Tibial nerve (tissue), 4 donors: ENCODE data around the gene RNASE12. TPM values are rescaled to one million over a fixed set of nuclear protein-coding genes. Genes with fewer than 3 reads are reported as not detected.

Source experiments
- DNase-seq, 2 donors: peaks; one replicate each; pipeline ENCODE4 v3.0.0-alpha.2; 2019; ENCODE audit warnings: low spot score in 2 of 2
- H3K27ac ChIP-seq, 4 donors: fragments of 200-600 bp; sonication (generic) in 3 of 4; one replicate each; pipeline ENCODE4 v1.5.1; 2017 to 2019; ENCODE audit warnings: mild to moderate bottlenecking in 1 of 4
- H3K27me3 ChIP-seq, 2 donors: fragments of 200-600 bp; sonication (generic) in 1 of 2; one replicate each; pipeline versions ENCODE4 v1.5.1 to v1.6.0; 2017 to 2019
- H3K36me3 ChIP-seq, 3 donors: fragments of 200-600 bp; sonication (generic); one replicate each; pipeline ENCODE4 v1.5.1; 2018 to 2019
- H3K4me1 ChIP-seq, 4 donors: fragments of 200-600 bp; sonication (generic) in 3 of 4; one replicate each; pipeline ENCODE4 v1.5.1; 2017 to 2019
- H3K4me3 ChIP-seq, 4 donors: fragments of 200-600 bp; sonication (generic) in 3 of 4; one replicate each; pipeline ENCODE4 v1.5.1; 2017 to 2019; ENCODE audit warnings: mild to moderate bottlenecking in 1 of 4, moderate library complexity in 1 of 4
- H3K9me3 ChIP-seq, 4 donors: fragments of 200-600 bp; sonication (generic) in 3 of 4; one replicate each; pipeline ENCODE4 v1.5.1; 2017 to 2019
- CTCF ChIP-seq, 5 experiments: fragments of 200-600 bp in 3 of 5; fragments of 450-650 bp in 2 of 5; sonication (generic) in 3 of 5; IDR thresholded peaks; one replicate each; pipeline ENCODE4 v1.5.1; 2016 to 2019; ENCODE audit warnings: antibody characterized with exemption in 5 of 5, mild to moderate bottlenecking in 3 of 5, moderate library complexity in 2 of 5
- EP300 ChIP-seq, 2 donors: sonication (generic); formaldehyde crosslinking; IDR thresholded peaks; one replicate each; pipeline ENCODE4 v1.6.1; 2017; ENCODE audit warnings: antibody characterized with exemption in 2 of 2, mild to moderate bottlenecking in 1 of 2
- POLR2A ChIP-seq, 2 donors: fragments of 450-650 bp; IDR thresholded peaks; one replicate each; pipeline ENCODE4 v1.6.1; 2017; ENCODE audit warnings: antibody characterized with exemption in 2 of 2, mild to moderate bottlenecking in 2 of 2, moderate library complexity in 2 of 2
- WGBS, 2 donors: methylation state at CpG; one replicate each; pipeline ENCODE4 v1.1.5; 2018; 5-methylcytosine and 5-hydroxymethylcytosine counted together
- total RNA-seq, 4 donors: library from RNA; depleted of rRNA; stranded (reverse); fragments of >200 nt; gene quantifications; one replicate each; pipeline ENCODE4 v1.1.0, GENCODE V29; 2016

The RNASE12 gene
- total RNA-seq, 4 donors from 2014 or later, result not detected

- no peak for TF ChIP-seq POLR2A (IDR thresholded peaks at IDR 0.05)
- TF ChIP-seq EP300 (IDR thresholded peaks at IDR 0.05), result no peak
- no peak for TF ChIP-seq CTCF (IDR thresholded peaks at IDR 0.05)
- peak overlapping the region; percentile 14 to 50 (median 31) for H3K4me3 ChIP-seq
- WGBS, 2 donors, result 1 to 2% methylated on average over 19 of the region's 19 CpGs
- DNase-seq, result peak in 1 of 2 donors; percentile 61
- H3K27ac ChIP-seq, result peak overlapping the region in 2 of 4 donors; percentile 47 to 54
- no peaks in the 10 kb centered on the region for H3K27me3 ChIP-seq
- H3K9me3 ChIP-seq, result no peaks in the 10 kb centered on the region
- H3K4me1 ChIP-seq, result peaks cover 0 to 60% (median 21%) of the 10 kb centered on the region in 4 donors
- no peaks in the 10 kb centered on the region for H3K36me3 ChIP-seq
Measured at GRCh38 chr14:20631023-20631879, 40.1 kb upstream of the RNASE12 start.

GRCh38 chr14:20630340-20631022 lies 39.3 kb upstream of the RNASE12 start:
- Histone ChIP-seq H3K4me3 (peak overlapping the region; percentile 0 to 50 (median 26)), H3K4me1 (peaks cover 0 to 67% (median 21%) of the 10 kb centered on the region in 4 donors), H3K27ac (peak overlapping the region in 2 of 4 donors; percentile 47 to 54), H3K27me3 (no peaks in the 10 kb centered on the region), H3K9me3 (no peaks in the 10 kb centered on the region), H3K36me3 (no peaks in the 10 kb centered on the region)
- TF ChIP-seq POLR2A (IDR thresholded peaks at IDR 0.05) (no peak), EP300 (IDR thresholded peaks at IDR 0.05) (no peak), CTCF (IDR thresholded peaks at IDR 0.05) (no peak)
- 5% methylated on average over 23 of the region's 23 CpGs for WGBS, 2 donors
- no peak for DNase-seq

GRCh38 chr14:20628063-20628854 lies 37.1 kb upstream of the RNASE12 start:
- no peaks in the 10 kb centered on the region for H3K9me3 ChIP-seq
- no peaks in the 10 kb centered on the region for H3K36me3 ChIP-seq
- H3K4me1 ChIP-seq, result peaks cover 0 to 88% (median 25%) of the 10 kb centered on the region in 4 donors
- no peak overlapping the region for H3K4me3 ChIP-seq
- DNase-seq, result no peak
- WGBS, 2 donors, result 45 to 52% methylated on average over 10 of the region's 10 CpGs
- TF ChIP-seq POLR2A (IDR thresholded peaks at IDR 0.05) (no peak), EP300 (IDR thresholded peaks at IDR 0.05) (no peak), CTCF (IDR thresholded peaks at IDR 0.05) (no peak)
- H3K27me3 ChIP-seq, result no peaks in the 10 kb centered on the region
- H3K27ac ChIP-seq, result peak overlapping the region in 2 of 4 donors; percentile 28 to 52

GRCh38 chr14:20627346-20628027 lies 36.3 kb upstream of the RNASE12 start:
- Histone ChIP-seq H3K27me3 (no peaks in the 10 kb centered on the region), H3K9me3 (no peaks in the 10 kb centered on the region), H3K4me3 (no peak overlapping the region), H3K4me1 (peaks cover 0 to 88% (median 28%) of the 10 kb centered on the region in 4 donors), H3K27ac (peak overlapping the region in 2 of 4 donors; percentile 28 to 52), H3K36me3 (no peaks in the 10 kb centered on the region)
- 38 to 49% methylated on average over 5 of the region's 5 CpGs for WGBS, 2 donors
- no peak for DNase-seq
- TF ChIP-seq POLR2A (IDR thresholded peaks at IDR 0.05), result no peak
- TF ChIP-seq CTCF (IDR thresholded peaks at IDR 0.05), result no peak
- no peak for TF ChIP-seq EP300 (IDR thresholded peaks at IDR 0.05)
